ENCODE measurements around the gene CREB5.

CREB5 gene

GRCh38 chr7:28434510-28434909 is 22.2 kb downstream of the CREB5 start:
- DNase-seq (ENCODE audit: low read depth in 2 of 2), result no peak

- no peak for DNase-seq (ENCODE audit: low read depth in 2 of 2)
Observed at GRCh38 chr7:28435152-28435551, 22.8 kb downstream of the CREB5 start.

GRCh38 chr7:28435732-28436378 is 23.5 kb downstream of the CREB5 start:
- no peak for DNase-seq (ENCODE audit: low read depth in 2 of 2)

- no peak for DNase-seq (ENCODE audit: low read depth in 2 of 2)
Observed at GRCh38 chr7:28440055-28440601, 27.8 kb downstream of the CREB5 start.

GRCh38 chr7:28442540-28443420 is 30.5 kb downstream of the CREB5 start:
- DNase-seq (ENCODE audit: low read depth in 2 of 2), result no peak

- DNase-seq (ENCODE audit: low read depth in 2 of 2), result no peak
Observed at GRCh38 chr7:28446131-28446530, 33.8 kb downstream of the CREB5 start.

- DNase-seq (ENCODE audit: low read depth in 2 of 2), result no peak
Observed at GRCh38 chr7:28447071-28447470, 34.8 kb downstream of the CREB5 start.

GRCh38 chr7:28448708-28449107 is 36.4 kb downstream of the CREB5 start:
- no peak for DNase-seq (ENCODE audit: low read depth in 2 of 2)

- DNase-seq (ENCODE audit: low read depth in 2 of 2), result no peak
Observed at GRCh38 chr7:28452681-28453080, 40.4 kb downstream of the CREB5 start.

GRCh38 chr7:28455486-28455885 is 43.2 kb downstream of the CREB5 start:
- DNase-seq (ENCODE audit: low read depth in 2 of 2), result no peak

GRCh38 chr7:28456044-28456443 is 43.7 kb downstream of the CREB5 start:
- no peak for DNase-seq (ENCODE audit: low read depth in 2 of 2)

GRCh38 chr7:28458732-28459131 is 46.4 kb downstream of the CREB5 start:
- no peak for DNase-seq (ENCODE audit: low read depth in 2 of 2)

- no peak for DNase-seq (ENCODE audit: low read depth in 2 of 2)
Observed at GRCh38 chr7:28459306-28459705, 47.0 kb downstream of the CREB5 start.

- DNase-seq (ENCODE audit: low read depth in 2 of 2), result no peak
Observed at GRCh38 chr7:28465697-28466096, 53.4 kb downstream of the CREB5 start.

GRCh38 chr7:28466341-28466740 is 54.0 kb downstream of the CREB5 start:
- DNase-seq (ENCODE audit: low read depth in 2 of 2), result no peak

- no peak for DNase-seq (ENCODE audit: low read depth in 2 of 2)
Observed at GRCh38 chr7:28466885-28467284, 54.6 kb downstream of the CREB5 start.

- no peak for DNase-seq (ENCODE audit: low read depth in 2 of 2)
Observed at GRCh38 chr7:28469562-28469961, 57.2 kb downstream of the CREB5 start.

GRCh38 chr7:28470344-28470743 is 58.0 kb downstream of the CREB5 start:
- DNase-seq (ENCODE audit: low read depth in 2 of 2), result no peak

GRCh38 chr7:28472332-28472731 is 60.0 kb downstream of the CREB5 start:
- DNase-seq (ENCODE audit: low read depth in 2 of 2), result no peak

GRCh38 chr7:28473571-28474281 is 61.4 kb downstream of the CREB5 start:
- DNase-seq (ENCODE audit: low read depth in 2 of 2), result no peak

GRCh38 chr7:28474282-28474638 is 61.9 kb downstream of the CREB5 start:
- DNase-seq (ENCODE audit: low read depth in 2 of 2), result no peak

GRCh38 chr7:28474640-28475039 is 62.3 kb downstream of the CREB5 start:
- no peak for DNase-seq (ENCODE audit: low read depth in 2 of 2)

All from fibroblast of skin of left biceps (primary cell).